ACC112 (cell line): ENCODE measurements around the gene TMEM240.
"Not testable (repeated sequence)": the region's sequence is repeated elsewhere in the genome, so short reads cannot be mapped to it uniquely, and the experiment has no call there.

ENCODE experiments used
- H2AFZ ChIP-seq: fragments of 200-600 bp; sonication (generic); one replicate; pipeline ENCODE4 v1.6.0; 2017; ENCODE audit warnings: antibody characterized with exemption, low read length; ENCODE audit not compliant: unreplicated experiment
- H3K27ac ChIP-seq: fragments of 200-600 bp; sonication (generic); 2 replicates; pipeline ENCODE4 v1.5.1; 2014; ENCODE audit warnings: low read depth, mild to moderate bottlenecking, antibody characterized with exemption, low read length, moderate library complexity
- H3K27me3 ChIP-seq: fragments of 200-600 bp; sonication (generic); 2 replicates; pipeline ENCODE4 v1.6.1; 2014; ENCODE audit warnings: mild to moderate bottlenecking, antibody characterized with exemption, low read length, moderate library complexity, mixed read lengths; ENCODE audit not compliant: insufficient read depth
- H3K36me3 ChIP-seq: fragments of 200-600 bp; sonication (generic); 2 replicates; pipeline ENCODE4 v1.6.1; 2016; ENCODE audit warnings: mild to moderate bottlenecking, antibody characterized with exemption, low read length, moderate library complexity, mixed read lengths; ENCODE audit not compliant: insufficient read depth
- H3K4me1 ChIP-seq: fragments of 200-600 bp; sonication (generic); one replicate; pipeline ENCODE4 v1.6.1; 2016; ENCODE audit warnings: low read length, mixed read lengths; ENCODE audit not compliant: insufficient read depth, unreplicated experiment, control insufficient read depth
- H3K4me3 ChIP-seq: fragments of 200-600 bp; sonication (generic); 2 replicates; pipeline ENCODE4 v1.5.1; 2014; ENCODE audit warnings: mild to moderate bottlenecking, low read depth, low read length
- H3K79me2 ChIP-seq: fragments of 200-600 bp; sonication (generic); one replicate; pipeline ENCODE4 v1.6.0; 2016; ENCODE audit warnings: low read length; ENCODE audit not compliant: control insufficient read depth, unreplicated experiment, insufficient read depth

The TMEM240 gene

DNA sequence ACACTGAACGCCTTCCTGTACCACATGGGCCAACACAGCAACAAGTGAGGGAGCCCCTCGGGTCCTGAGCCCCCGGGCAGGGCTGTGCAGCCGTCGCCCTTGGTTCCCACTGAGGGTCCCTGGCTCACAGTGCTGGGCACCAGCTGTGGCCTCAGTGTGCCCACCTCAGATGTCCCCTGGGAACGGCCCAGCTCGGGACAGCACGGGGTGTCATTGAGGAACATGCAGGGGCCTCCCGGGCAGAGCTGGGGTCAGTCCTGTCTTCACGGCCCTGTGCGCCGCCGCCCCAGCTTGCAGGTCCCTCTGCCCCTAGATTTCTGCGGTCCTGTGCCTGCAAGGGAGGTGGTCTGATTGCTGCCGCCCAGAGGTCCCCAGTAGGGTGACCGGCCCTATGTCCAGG lies 51.2 kb downstream of the TMEM240 start:
- no peaks in the 10 kb centered on the region for H3K4me1 ChIP-seq
- no peak overlapping the region for H2AFZ ChIP-seq
- H3K4me3 ChIP-seq = no peak overlapping the region
- H3K36me3 ChIP-seq = peaks cover 52% of the 10 kb centered on the region
- H3K27me3 ChIP-seq = no peaks in the 10 kb centered on the region
- H3K27ac ChIP-seq = no peak overlapping the region
- no peaks in the 10 kb centered on the region for H3K79me2 ChIP-seq

DNA sequence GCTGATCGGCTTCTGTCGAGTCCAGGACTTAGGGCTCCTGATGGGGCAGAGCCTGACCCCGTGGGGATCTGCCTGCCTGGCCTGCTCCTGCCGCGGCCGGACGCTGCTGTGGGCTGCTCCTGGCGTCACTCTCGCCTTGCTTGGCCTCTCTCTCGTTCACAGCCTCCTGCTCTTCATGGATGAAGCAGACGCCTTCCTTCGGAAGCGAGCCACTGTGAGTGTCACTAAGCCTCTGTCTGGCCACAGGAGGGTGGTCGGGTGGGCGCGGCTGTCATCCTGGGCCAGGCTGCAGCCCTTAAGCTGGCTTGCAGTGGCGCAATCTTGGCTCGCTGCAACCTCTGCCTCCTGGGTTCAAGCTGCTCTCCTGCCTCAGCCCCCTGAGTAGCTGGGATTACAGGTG lies 52.7 kb downstream of the TMEM240 start:
- Histone ChIP-seq H3K79me2 (peaks cover 2% of the 10 kb centered on the region), H2AFZ (no peak overlapping the region), H3K4me3 (no peak overlapping the region), H3K4me1 (no peaks in the 10 kb centered on the region), H3K27me3 (no peaks in the 10 kb centered on the region), H3K27ac (no peak overlapping the region), H3K36me3 (peaks cover 54% of the 10 kb centered on the region)

DNA sequence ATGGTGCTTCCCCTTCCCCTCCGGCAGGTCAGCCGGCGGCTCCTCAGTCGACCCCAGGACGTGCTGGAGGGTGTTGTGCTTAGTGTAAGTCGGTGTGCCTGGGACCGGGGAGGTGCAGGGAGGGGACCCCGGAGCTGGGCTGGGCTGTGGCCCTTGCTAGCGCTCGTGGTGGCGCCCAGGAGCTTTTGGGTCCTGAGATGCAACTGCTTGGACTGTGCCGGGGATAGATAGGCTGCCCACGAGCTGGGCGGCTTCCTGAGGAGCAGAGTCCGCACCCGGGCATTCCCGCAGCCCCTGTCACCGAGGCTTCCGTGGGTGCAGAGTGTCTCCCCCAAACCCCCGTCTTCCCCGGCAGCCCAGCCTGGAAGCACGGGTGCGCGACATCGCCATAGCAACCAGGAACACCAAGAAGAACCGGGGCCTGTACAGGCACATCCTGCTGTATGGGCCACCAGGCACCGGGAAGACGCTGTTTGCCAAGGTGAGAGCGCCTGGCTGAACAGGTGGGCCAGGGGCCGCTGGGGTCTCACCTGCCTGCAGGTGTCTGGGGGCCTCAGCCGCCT lies 54.6 kb downstream of the TMEM240 start:
- H3K36me3 ChIP-seq = peaks cover 42% of the 10 kb centered on the region

DNA sequence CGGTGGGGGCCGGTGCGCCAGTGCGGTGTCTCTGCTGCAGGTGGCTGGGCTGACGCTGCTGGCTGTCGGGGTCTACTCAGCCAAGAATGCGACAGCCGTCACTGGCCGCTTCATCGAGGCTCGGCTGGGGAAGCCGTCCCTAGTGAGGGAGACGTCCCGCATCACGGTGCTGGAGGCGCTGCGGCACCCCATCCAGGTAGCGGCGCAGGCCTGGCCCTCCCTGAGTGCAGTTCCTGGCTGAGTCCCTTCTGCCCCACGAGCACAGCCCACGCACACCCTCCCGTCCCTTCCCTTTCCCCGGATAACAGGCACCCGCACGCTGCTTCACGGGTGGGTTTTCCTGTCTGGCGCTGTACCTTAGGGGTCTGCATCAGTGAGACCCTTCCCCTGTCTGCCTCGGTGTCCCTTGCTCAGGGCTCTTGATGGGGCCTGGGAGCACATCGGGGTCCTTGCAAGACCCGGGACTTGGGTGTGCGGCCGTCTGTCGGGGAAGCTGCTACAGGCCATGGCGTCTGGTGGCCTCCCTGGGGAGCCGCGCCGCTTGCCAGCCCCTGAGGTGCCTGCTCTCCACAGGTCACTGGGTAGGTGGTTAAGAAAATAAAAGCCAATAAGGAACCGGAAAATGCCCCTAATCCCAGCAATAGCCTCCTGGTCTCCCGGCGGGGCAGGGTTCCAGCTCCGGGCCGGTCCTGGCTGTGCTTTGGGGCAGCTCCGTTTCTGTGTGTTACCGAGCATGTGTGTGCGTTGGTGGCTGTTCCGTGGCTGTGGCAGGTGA lies 55.3 kb downstream of the TMEM240 start:
- not testable (repeated sequence) for H3K79me2 ChIP-seq, H2AFZ ChIP-seq, H3K4me1 ChIP-seq, H3K4me3 ChIP-seq, H3K27ac ChIP-seq, H3K27me3 ChIP-seq
- H3K36me3 ChIP-seq = peaks cover 36% of the 10 kb centered on the region

More for the DNA sequence above, 54.6 kb downstream of the TMEM240 start:
- not testable (repeated sequence) for H3K4me3 ChIP-seq, H3K27me3 ChIP-seq, H3K27ac ChIP-seq, H3K4me1 ChIP-seq, H2AFZ ChIP-seq, H3K79me2 ChIP-seq
